HG03175 (cell line): ENCODE data around the gene THAP9.

Source experiments
- ATAC-seq: cut with Tn5 transposase; IDR thresholded peaks from one replicate; pipeline ENCODE4 v1.9.1; 2021; ENCODE audit warnings: mild to moderate bottlenecking, moderate library complexity; ENCODE audit not compliant: unreplicated experiment

Gene THAP9

GRCh38 chr4:82947498-82947897 is 47.0 kb downstream of the THAP9 start:
- ATAC-seq: no peak

DNA sequence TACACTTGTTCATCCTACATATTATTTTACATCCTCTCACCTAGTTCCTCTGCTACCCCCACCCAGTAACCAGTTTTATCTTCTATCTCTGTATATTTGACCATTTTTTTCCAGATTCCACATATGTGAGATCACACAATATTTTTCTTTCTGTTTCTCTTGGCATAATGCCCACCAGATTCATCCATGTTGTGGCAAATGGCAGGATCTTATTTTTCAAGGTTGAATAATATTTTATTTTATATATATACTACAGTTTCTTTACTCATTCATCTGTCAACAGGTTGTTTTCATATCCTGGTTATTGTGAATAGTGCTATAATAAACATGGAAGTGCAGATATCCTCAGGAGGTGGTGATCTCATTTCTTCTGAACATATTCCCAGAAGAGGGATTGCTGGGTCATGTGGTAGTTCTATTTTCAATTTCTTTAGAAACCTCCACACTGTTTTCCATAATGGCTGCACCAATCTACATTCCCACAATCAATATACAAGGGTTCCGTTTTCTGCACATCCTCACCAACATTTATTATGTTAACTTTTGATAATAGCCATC is 48.2 kb downstream of the THAP9 start:
- ATAC-seq: no peak

- ATAC-seq: no peak
Observed at GRCh38 chr4:82951196-82951595, 50.7 kb downstream of the THAP9 start.

GRCh38 chr4:82954212-82954611 is 53.7 kb downstream of the THAP9 start:
- no peak for ATAC-seq

GRCh38 chr4:82957045-82957444 is 56.5 kb downstream of the THAP9 start:
- ATAC-seq: no peak

DNA sequence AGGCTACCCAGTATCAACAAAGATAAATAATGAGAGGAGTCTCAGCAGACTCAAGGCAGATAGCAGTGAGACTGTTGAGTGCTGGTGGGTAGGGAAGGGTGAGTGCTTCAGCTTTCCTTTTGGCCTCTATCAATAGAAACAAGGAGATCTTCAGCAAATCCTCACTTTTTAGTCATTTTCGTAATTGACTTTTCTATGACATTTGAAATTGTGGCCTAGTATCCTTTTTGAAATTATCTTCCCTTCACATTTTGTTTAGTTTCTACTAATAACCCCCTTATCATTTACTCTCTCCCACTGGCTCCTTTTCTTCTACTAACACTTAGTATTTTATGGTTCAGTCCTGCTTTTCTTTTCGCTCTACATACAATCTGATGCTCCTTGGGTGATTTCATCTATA is 65.2 kb downstream of the THAP9 start:
- ATAC-seq: no peak

DNA sequence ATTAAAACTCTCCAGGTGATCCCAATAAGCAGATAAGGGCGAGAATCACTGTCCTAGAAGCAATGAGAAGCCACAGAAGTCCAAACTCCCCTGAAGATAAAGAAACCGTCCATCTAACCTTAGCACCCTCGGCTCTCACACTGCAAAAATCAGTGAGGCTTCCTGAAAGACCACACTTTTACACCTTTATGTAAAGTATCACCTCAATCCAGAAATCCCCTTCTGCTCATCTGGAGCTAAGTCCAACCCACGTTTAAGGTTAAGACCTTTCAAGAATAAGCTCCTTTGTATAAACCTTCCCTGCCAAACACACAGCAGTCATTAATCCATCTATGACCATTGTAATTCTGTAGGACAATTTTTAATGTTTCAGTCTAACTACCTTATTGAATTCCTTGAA is 68.4 kb downstream of the THAP9 start:
- ATAC-seq: no peak

DNA sequence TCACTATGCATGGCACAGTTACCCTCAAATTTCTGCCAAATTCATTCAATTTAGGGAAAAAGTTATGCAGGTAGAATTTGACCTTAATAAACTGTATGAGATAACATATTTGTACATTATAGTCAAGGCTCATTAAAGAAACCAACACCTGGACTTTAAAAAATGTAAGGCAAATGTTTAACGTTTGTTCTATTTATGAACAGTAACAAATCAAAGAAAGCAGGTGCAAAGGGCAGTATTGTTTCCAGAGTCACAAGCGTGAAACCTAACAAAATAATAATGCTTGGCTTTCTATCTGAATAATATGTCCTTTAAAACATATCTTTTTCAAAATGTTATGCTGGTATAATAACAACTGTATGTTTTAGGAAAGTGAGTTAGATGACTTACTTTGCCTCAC is 68.9 kb downstream of the THAP9 start:
- no peak for ATAC-seq
